ENCODE data around the gene MAPK8IP3.

The MAPK8IP3 gene

DNA sequence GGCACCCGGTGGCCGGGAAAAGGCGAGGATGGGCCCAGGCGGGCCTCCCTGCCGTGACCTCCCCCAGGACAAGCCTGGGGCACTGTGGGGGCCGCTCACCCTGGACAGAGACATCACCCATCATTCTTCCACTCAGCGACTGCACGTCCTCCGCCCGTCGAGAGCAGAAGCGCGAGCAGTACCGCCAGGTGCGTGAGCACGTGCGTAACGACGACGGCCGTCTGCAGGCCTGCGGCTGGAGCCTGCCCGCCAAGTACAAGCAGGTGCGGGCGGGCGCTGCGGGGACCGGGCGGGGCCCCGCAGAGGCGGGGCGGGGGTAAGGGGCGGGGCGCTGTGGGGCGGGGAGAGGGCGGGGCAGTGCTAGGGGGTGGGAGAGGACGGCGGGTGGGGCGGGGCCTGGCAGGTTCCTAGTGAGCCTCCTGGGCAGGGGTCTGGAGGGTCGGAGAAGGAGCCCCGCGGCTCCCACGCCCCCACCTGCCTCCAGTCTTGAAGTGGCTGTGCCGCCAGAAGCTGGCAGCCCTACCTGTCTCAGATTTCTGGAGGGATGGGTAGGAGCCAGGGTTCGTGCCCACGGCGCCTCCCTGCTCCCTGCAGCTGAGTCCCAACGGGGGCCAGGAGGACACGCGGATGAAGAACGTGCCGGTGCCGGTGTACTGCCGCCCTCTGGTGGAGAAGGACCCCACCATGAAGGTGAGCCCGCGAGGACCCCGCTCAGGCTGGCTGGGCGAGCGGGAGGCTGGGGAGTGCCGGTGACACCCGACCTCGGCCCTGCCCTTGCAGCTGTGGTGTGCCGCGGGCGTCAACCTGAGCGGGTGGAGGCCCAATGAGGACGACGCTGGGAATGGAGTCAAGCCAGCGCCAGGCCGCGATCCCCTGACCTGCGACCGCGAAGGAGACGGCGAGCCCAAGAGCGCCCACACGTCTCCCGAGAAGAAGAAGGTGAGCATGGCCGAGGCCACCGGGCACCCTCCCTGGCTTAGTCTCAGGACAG lies 57.8 kb downstream of the MAPK8IP3 start:
- no peak for TF ChIP-seq ZNF274 (IDR thresholded peaks at IDR 0.05; ENCODE audit: low read depth, low read length)
- no peak overlapping the region for H3K4me3 ChIP-seq (ENCODE audit: low read length)

DNA sequence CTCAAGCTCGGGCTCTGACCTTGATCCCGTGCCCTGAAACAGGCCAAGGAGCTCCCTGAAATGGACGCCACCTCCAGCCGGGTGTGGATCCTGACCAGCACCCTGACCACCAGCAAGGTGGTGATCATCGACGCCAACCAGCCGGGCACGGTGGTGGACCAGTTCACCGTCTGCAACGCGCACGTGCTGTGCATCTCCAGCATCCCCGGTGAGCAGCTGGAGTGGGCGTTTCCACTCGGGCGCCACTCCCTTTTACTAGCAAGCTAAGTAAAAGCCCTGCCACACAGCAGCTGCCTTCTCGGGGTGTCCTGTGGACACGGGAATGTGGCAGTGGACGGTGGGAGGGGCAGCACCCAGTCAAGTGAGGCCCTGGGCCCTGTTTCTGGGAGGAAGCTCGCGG lies 59.0 kb downstream of the MAPK8IP3 start:
- no peak for TF ChIP-seq ZNF274 (IDR thresholded peaks at IDR 0.05; ENCODE audit: low read depth, low read length)
- H3K4me3 ChIP-seq (ENCODE audit: low read length): no peak overlapping the region

DNA sequence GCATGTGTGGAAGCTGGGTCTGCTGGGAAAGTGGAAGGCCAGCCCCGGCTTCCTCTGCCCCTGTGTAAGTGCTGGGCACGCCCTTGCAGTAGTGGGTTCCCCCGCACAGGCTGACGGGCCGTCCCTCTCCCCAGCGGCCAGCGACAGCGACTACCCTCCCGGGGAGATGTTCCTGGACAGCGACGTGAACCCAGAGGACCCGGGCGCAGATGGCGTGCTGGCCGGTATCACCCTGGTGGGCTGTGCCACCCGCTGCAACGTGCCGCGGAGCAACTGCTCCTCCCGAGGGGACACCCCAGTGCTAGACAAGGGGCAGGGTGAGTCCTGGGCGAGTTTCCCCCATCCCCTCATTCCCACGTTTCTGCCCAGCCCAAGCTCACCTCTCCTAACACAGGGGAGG lies 59.8 kb downstream of the MAPK8IP3 start:
- no peak for TF ChIP-seq ZNF274 (IDR thresholded peaks at IDR 0.05; ENCODE audit: low read depth, low read length)
- H3K4me3 ChIP-seq (ENCODE audit: low read length): no peak overlapping the region

DNA sequence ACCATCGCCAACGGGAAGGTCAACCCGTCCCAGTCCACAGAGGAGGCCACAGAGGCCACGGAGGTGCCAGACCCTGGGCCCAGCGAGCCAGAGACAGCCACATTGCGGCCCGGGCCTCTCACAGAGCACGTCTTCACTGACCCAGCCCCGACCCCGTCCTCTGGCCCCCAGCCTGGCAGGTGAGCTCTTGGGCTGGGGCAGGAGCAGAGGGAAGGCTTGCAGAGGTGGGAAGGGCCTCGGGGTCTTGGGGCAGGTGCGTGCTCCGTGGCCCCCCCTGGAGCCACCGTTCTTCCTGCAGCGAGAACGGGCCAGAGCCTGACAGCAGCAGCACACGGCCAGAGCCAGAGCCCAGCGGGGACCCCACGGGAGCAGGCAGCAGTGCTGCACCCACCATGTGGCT lies 60.2 kb downstream of the MAPK8IP3 start:
- no peak for TF ChIP-seq ZNF274 (IDR thresholded peaks at IDR 0.05; ENCODE audit: low read depth, low read length)
- no peak overlapping the region for H3K4me3 ChIP-seq (ENCODE audit: low read length)

DNA sequence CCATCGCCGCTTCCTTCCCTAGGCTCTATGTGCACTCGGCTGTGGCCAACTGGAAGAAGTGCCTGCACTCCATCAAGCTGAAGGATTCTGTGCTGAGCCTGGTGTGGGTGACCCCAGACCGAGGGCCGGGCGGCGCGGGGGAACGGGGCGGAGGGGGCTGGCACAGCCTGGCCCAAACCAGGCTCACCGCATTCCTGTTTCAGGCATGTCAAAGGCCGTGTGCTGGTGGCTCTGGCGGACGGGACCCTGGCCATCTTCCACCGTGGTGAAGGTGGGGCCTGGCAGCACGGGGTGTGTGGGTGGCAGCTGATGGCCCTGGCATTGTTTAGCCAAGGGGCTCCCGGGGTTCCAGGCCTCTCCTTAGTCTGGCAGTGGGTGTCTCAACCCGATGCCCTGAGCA lies 60.7 kb downstream of the MAPK8IP3 start:
- no peak for TF ChIP-seq ZNF274 (IDR thresholded peaks at IDR 0.05; ENCODE audit: low read depth, low read length)
- no peak overlapping the region for H3K4me3 ChIP-seq (ENCODE audit: low read length)

DNA sequence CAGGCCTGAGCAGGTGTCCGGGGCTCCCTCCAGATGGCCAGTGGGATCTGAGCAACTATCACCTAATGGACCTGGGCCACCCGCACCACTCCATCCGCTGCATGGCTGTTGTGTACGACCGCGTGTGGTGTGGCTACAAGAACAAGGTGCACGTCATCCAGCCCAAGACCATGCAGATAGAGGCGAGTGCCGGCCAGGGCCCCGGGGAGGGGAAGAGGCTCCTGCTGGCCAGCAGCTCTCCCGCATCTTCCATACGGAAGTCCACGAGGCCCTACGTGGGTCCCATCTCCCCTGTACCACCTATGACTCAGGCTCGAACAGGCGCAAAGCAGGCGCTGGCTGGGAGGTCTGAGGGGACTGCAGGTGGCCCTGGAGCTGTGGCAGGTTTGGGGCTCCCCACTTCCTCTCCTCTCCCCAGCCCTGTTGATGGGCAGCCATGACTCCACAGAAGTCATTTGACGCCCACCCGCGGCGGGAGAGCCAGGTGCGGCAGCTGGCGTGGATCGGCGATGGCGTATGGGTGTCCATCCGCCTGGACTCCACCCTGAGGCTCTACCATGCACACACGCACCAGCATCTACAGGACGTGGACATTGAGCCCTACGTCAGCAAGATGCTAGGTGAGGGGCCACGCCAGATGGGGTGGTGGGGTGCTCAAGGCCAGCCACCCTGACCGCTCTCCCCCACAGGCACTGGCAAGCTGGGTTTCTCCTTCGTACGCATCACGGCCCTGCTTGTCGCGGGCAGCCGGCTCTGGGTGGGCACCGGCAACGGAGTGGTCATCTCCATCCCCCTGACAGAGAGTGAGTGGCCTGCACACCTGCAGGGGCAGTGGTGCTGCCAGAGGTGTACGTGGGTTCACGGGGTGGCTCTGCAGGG lies 61.4 kb downstream of the MAPK8IP3 start:
- TF ChIP-seq ZNF274 (IDR thresholded peaks at IDR 0.05; ENCODE audit: low read depth, low read length): no peak
- no peak overlapping the region for H3K4me3 ChIP-seq (ENCODE audit: low read length)

DNA sequence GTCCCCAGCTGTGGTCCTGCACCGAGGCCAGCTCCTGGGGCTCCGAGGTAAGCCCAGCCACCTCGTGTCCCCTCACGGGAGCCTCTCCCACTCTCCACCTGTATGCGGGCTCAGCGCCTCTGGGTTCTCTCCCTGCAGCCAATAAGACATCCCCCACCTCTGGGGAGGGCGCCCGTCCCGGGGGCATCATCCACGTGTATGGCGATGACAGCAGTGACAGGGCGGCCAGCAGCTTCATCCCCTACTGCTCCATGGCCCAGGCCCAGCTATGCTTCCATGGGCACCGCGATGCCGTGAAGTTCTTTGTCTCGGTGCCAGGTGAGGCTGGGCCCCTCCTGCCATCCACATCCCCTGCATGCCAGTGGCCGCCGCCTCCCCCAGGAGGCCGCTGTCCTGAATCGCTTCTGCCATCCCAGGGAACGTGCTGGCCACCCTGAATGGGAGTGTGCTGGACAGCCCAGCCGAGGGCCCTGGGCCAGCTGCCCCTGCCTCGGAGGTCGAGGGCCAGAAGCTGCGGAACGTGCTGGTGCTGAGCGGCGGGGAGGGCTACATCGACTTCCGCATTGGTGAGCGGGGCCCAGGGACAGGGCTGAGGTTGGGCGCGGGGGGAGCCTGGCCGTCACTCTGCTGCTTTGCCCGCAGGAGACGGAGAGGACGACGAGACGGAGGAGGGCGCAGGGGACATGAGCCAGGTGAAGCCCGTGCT lies 62.2 kb downstream of the MAPK8IP3 start:
- TF ChIP-seq ZNF274 (IDR thresholded peaks at IDR 0.05; ENCODE audit: low read depth, low read length): no peak

DNA sequence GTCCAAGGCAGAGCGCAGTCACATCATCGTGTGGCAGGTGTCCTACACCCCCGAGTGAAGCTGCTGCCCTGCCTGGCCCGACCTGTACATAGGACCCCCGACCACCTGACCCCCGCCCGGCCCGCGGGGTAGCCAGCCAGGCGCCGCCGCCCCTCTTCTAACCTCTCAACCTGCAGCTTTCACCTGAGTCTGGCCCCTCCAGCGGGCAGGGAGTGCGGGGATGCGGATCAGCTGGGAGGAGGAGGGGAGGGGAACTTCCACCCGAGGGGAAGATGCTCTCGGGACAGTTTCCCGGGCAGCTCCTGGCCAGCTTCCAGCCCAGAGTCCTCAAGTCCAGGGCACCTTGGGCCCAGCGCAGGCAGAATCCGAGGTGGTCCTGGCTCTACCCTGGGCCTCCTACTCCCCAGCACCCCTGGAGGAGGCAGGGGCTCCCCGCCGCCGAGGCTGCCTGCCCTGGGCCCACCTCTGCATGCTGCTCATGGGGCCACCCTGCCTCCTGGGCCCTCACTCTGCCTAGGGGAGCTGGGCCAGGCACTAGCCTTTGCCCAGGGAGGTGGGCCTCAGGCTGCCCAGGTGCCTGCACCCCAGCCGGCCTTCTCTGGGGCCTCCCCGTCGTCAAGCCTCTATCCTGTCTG lies 62.9 kb downstream of the MAPK8IP3 start:
- no peak overlapping the region for H3K4me3 ChIP-seq (ENCODE audit: low read length)
- no peak for TF ChIP-seq ZNF274 (IDR thresholded peaks at IDR 0.05; ENCODE audit: low read depth, low read length)

More for the DNA sequence above, 62.2 kb downstream of the MAPK8IP3 start:
- H3K4me3 ChIP-seq (ENCODE audit: low read length): no peak overlapping the region

DNA sequence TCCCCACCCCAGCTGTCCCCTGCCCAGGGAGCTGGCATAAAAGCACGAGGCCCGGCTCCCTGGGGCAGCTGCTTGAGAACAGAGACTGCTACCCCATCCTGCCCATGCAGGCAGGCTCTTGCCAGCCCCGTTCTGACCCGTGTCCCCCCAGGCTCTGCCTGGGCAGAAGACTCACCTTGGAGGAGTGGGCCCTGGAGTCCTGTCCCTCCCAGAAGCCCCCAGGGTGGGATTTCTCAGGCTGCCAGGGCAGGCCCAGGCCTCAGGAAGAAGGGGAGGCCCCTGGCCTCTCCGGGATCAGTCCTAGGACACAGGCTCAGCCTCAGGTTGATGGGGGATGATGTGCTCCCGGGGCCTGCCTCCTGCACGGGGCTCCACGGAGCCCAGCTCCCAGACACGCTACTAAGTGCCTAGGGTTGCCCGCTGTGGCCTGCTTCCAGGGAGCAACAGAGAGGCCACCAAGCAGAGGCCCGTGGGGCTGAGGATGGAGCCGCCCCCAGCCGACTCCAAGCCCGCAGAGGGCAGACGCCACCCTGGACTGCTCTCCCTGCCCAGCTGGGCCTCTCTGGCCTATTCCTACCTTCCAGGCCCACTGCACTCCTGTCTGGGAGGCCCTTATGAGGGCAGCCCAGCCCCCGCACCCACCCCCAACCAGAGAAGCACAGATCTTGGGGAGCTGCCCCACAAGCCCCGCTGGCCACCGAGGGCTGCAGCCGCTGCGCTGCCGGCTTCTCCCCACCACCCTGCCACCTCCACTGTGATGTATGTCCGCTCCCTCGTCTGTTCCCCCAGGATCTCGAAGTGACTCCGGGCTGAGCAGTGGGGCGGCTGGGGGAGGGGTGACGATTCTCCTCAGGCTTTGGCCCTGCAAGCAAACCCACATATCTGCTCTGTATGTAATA lies 63.7 kb downstream of the MAPK8IP3 start:
- no peak for TF ChIP-seq ZNF274 (IDR thresholded peaks at IDR 0.05; ENCODE audit: low read depth, low read length)
- no peak overlapping the region; the same call in 1 of the 2 replicates for H3K4me3 ChIP-seq (ENCODE audit: low read length)

DNA sequence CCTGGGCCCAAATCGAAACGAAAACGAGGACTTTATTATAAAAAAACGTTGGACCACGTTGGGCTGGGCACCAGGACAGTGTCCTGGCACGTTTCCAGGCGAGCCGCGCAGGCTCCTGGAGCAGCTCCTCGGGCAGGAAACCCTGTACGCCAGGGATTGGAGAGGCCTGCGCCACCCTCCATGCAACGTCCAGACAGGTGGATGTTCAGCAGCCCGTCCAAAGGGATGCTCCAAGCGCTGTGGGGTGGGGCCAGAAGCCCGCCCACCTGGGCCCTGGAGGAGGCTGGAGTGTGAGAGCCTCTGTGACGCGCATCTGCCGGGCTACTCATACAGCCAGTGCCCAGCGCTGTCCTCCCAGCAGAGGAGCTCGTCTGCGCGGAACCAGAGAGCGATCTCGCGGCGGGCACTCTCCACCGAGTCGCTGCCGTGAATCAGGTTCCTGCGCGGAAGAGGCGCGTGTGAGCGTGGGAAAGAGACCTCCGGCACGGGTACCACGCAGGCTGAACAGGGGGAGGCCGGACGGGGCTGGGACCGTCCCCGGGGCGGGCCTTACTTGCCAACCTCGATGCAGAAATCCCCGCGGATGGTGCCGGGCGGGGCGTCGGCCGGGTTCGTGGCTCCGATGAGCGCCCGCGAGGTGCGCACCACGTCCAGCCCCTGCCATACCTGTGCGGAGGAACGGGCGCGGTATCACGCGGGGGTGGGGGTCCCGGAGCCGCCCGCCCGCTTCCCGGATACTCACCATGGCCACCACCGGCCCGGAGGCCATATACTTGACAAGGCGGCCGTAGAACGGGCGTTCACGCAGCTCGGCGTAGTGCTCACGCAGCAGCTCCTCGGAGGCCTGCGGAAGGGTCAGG lies 64.6 kb downstream of the MAPK8IP3 start:
- TF ChIP-seq ZNF274 (IDR thresholded peaks at IDR 0.05; ENCODE audit: low read depth, low read length): no peak
- H3K4me3 ChIP-seq (ENCODE audit: low read length): peak overlapping the region; percentile 81

DNA sequence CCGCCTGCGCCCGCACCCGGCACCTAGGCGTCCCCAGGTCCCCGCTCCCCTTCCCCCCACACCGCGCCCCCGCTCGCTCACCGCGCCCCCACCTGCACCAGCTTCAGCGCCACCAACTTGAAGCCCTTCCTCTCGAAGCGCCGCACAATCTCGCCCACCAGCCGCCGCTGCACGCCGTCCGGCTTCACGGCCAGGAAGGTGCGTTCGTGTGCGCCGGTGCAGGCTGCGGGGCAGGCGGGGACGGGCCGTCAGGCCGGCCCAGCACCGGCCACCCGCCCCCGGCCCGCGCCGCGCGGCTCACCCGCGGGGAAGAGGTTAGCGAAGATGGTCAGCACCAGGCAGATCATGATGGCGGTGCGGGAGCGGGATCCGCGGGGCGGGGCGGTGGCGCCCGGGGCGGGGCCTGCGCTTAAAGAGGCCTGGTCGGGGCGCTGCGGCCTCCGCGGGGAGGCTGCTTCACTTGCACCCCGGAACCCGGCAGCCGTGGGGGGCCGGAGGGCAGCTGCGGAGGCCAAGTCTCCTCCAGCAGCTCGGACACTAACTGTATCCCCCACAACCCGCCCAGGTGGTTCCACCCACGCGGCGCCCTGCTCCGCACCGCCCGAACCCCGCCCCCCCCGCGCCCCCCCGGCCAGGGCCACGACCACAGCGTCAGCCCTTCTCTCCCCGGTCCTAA lies 65.3 kb downstream of the MAPK8IP3 start, which contains the start of gene NME3:
Gene NME3, minus strand, starts transcription at position 356 of the 676 bp plus-strand sequence. Its CDS starts 9 bp downstream, at position 347.
- H3K4me3 ChIP-seq (ENCODE audit: low read length): peak within 1 kb of the TSS; percentile 81
- TF ChIP-seq ZNF274 (IDR thresholded peaks at IDR 0.05; ENCODE audit: low read depth, low read length): no peak
